K562 (cell line): ENCODE measurements around the gene CARD9. TPM values are rescaled to one million over a fixed set of nuclear protein-coding genes. Genes with fewer than 3 reads are reported as not detected.

Experiments used
- CHD7 ChIP-seq: fragments of 200-600 bp; sonication (generic); IDR thresholded peaks from one replicate; pipeline ENCODE4 v1.6.1; 2012; ENCODE audit warnings: mild to moderate bottlenecking, low read depth, low read length, inconsistent platforms
- GTF3C2 ChIP-seq: IDR thresholded peaks from 3 replicates; pipeline ENCODE4 v1.6.1; 2011; ENCODE audit warnings: borderline replicate concordance, mild to moderate bottlenecking, moderate library complexity; ENCODE audit not compliant: insufficient read length; ENCODE audit errors: extremely low read depth
- polyA plus RNA-seq, 8 experiments: library from polyadenylated mRNA; depleted of rRNA in 4 of 8; stranded (reverse) in 5 of 8; unstranded in 3 of 8; fragments of >200 nt; fragmentation: Nextera tagmentation in 2 of 8; fragmentation: Illumina TruSeq in 1 of 8; extraction: Ambion mirVana in 2 of 8; extraction: Trizol in 1 of 8; gene quantifications; 2 replicates each; pipeline versions ENCODE4 v1.2.1 to v1.2.3, GENCODE V29; 2011 to 2014; ENCODE audit warnings: inconsistent platforms in 1 of 8, missing spikeins in 1 of 8
- total RNA-seq, 7 experiments: library from RNA; depleted of rRNA in 6 of 7; stranded (reverse); fragments of >200 nt in 6 of 7; fragmentation: Illumina TruSeq in 2 of 7; extraction: Trizol in 2 of 7; gene quantifications; 2 replicates each; pipeline versions ENCODE4 v1.2.1 to v1.2.3, GENCODE V29; 2011 to 2021; ENCODE audit warnings: low replicate concordance in 1 of 7

Gene CARD9
- total and polyA plus RNA-seq, 9 of the 15 experiments (the other 6 are each of a cell fraction or from before 2014, with no cell fraction given) = 1.7 to 53.0 (median 9.7) TPM

- no peak for TF ChIP-seq CHD7
- no peak for TF ChIP-seq GTF3C2
These were observed 5.3 kb downstream of the CARD9 start (continued) for GRCh38 chr9:136368190-136368589.
